Hepatocyte (in vitro differentiated cells): ENCODE measurements around the gene UNC5A. TPM values are rescaled to one million over a fixed set of nuclear protein-coding genes. Genes with fewer than 3 reads are reported as not detected.
A peak's percentile ranks its signal among the peaks of the same experiment; 100 is the strongest.

ENCODE experiments used
- DNase-seq: peaks from one replicate; pipeline ENCODE4 v3.0.0-alpha.2; 2016; ENCODE audit warnings: low spot score
- H2AFZ ChIP-seq: fragments of 200-600 bp; sonication (generic); 2 replicates; pipeline ENCODE4 v1.6.0; 2016; ENCODE audit warnings: antibody characterized with exemption, mild to moderate bottlenecking
- H3K27ac ChIP-seq: fragments of 200-600 bp; sonication (generic); 2 replicates; pipeline ENCODE4 v1.5.1; 2016; ENCODE audit warnings: mild to moderate bottlenecking
- H3K27me3 ChIP-seq: fragments of 200-600 bp; sonication (generic); 2 replicates; pipeline ENCODE4 v1.6.1; 2016
- H3K36me3 ChIP-seq: fragments of 200-600 bp; sonication (generic); replicated peaks from 2 replicates; pipeline ENCODE4 v1.5.1; 2016; ENCODE audit warnings: low read depth; ENCODE audit not compliant: insufficient read depth
- H3K4me1 ChIP-seq: fragments of 200-600 bp; sonication (generic); 2 replicates; pipeline ENCODE4 v1.5.1; 2016; ENCODE audit warnings: mild to moderate bottlenecking, moderate library complexity; ENCODE audit not compliant: insufficient read depth
- H3K4me2 ChIP-seq: fragments of 200-600 bp; sonication (generic); 2 replicates; pipeline ENCODE4 v1.6.0; 2016
- H3K4me3 ChIP-seq: fragments of 200-600 bp; sonication (generic); 2 replicates; pipeline ENCODE4 v1.5.1; 2016; ENCODE audit warnings: mild to moderate bottlenecking
- H3K79me2 ChIP-seq: fragments of 200-600 bp; sonication (generic); 2 replicates; pipeline ENCODE4 v1.6.0; 2017; ENCODE audit warnings: mild to moderate bottlenecking
- H3K9me2 ChIP-seq: fragments of 200-600 bp; sonication (generic); replicated peaks from 2 replicates; pipeline ENCODE4 v1.6.0; 2017; ENCODE audit warnings: mild to moderate bottlenecking; ENCODE audit not compliant: insufficient read depth
- H3K9me3 ChIP-seq: fragments of 200-600 bp; sonication (generic); 2 replicates; pipeline ENCODE4 v1.5.1; 2016; ENCODE audit warnings: low read depth, mild to moderate bottlenecking
- H4K20me1 ChIP-seq: fragments of 200-600 bp; sonication (generic); 2 replicates; pipeline ENCODE4 v1.6.0; 2016; ENCODE audit warnings: mild to moderate bottlenecking; ENCODE audit not compliant: insufficient read depth, poor library complexity, severe bottlenecking
- CTCF ChIP-seq: fragments of 200-600 bp; sonication (generic); IDR thresholded peaks from 2 replicates; pipeline ENCODE4 v1.5.1; 2016; ENCODE audit warnings: antibody characterized with exemption, mild to moderate bottlenecking; ENCODE audit not compliant: poor library complexity
- EZH2 ChIP-seq: fragments of 200-600 bp; sonication (generic); IDR thresholded peaks from 2 replicates; pipeline ENCODE4 v1.6.1; 2016; ENCODE audit warnings: antibody characterized with exemption, mild to moderate bottlenecking, borderline replicate concordance
- EZH2phosphoT487 ChIP-seq: fragments of 200-600 bp; sonication (generic); IDR thresholded peaks from one replicate; pipeline ENCODE4 v1.6.1; 2018; ENCODE audit warnings: antibody characterized with exemption, mild to moderate bottlenecking, low read depth, moderate library complexity; ENCODE audit not compliant: unreplicated experiment, severe bottlenecking
- WGBS: methylation state at CpG from one replicate; pipeline ENCODE4 v1.1.6; 2016; ENCODE audit warnings: low lambda C conversion rate; ENCODE audit errors: missing lambda C conversion rate; 5-methylcytosine and 5-hydroxymethylcytosine counted together
- polyA plus RNA-seq: library from polyadenylated mRNA; unstranded; fragments of >200 nt; fragmentation: Nextera tagmentation; extraction: Ambion mirVana; gene quantifications from 2 replicates; pipeline ENCODE4 v1.2.1, GENCODE V29; 2016
- total RNA-seq: library from RNA; depleted of rRNA; stranded (reverse); fragments of >200 nt; gene quantifications from 2 replicates; pipeline ENCODE4 v1.2.3, GENCODE V29; 2014

UNC5A gene
- total and polyA plus RNA-seq, 2 experiments from 2014 or later: 0.10 to 1.1 TPM

GRCh38 chr5:176817841-176818377 is 7.5 kb downstream of the UNC5A start:
- WGBS: 3% methylated on average over 14 of the region's 55 CpGs
- peaks cover 9% of the 10 kb centered on the region for H3K4me1 ChIP-seq
- H3K4me3 ChIP-seq: peak overlapping the region; percentile 42
- no peaks in the 10 kb centered on the region for H4K20me1 ChIP-seq
- H3K9me2 ChIP-seq: no peaks in the 10 kb centered on the region
- peak overlapping the region; percentile 96 for H3K4me2 ChIP-seq
- TF ChIP-seq CTCF (peak; percentile 40), EZH2phosphoT487 (no peak), EZH2 (no peak)
- no peaks in the 10 kb centered on the region for H3K79me2 ChIP-seq
- H3K27ac ChIP-seq: no peak overlapping the region
- H2AFZ ChIP-seq: no peak overlapping the region
- peaks cover 46% of the 10 kb centered on the region for H3K27me3 ChIP-seq
- peak; percentile 58 for DNase-seq
- no peaks in the 10 kb centered on the region for H3K36me3 ChIP-seq
- no peaks in the 10 kb centered on the region for H3K9me3 ChIP-seq

- no peak for DNase-seq
- H2AFZ ChIP-seq: no peak overlapping the region
These were observed 8.2 kb downstream of the UNC5A start for GRCh38 chr5:176818391-176819098.

GRCh38 chr5:176819476-176819875 is 9.1 kb downstream of the UNC5A start:
- H3K4me1 ChIP-seq: peaks cover 9% of the 10 kb centered on the region
- H3K27ac ChIP-seq: no peak overlapping the region
- no peaks in the 10 kb centered on the region for H4K20me1 ChIP-seq
- H3K36me3 ChIP-seq: no peaks in the 10 kb centered on the region
- H3K9me2 ChIP-seq: no peaks in the 10 kb centered on the region
- H3K79me2 ChIP-seq: no peaks in the 10 kb centered on the region
- TF ChIP-seq EZH2phosphoT487 (no peak), CTCF (no peak), EZH2 (no peak)
- H2AFZ ChIP-seq: no peak overlapping the region
- H3K4me3 ChIP-seq: no peak overlapping the region
- no peak for DNase-seq
- H3K4me2 ChIP-seq: no peak overlapping the region
- 87% methylated on average over 5 of the region's 5 CpGs for WGBS
- no peaks in the 10 kb centered on the region for H3K9me3 ChIP-seq
- peaks cover 43% of the 10 kb centered on the region for H3K27me3 ChIP-seq

More at GRCh38 chr5:176818391-176819098, 8.2 kb downstream of the UNC5A start:
- no peaks in the 10 kb centered on the region for H3K36me3 ChIP-seq
- no peak overlapping the region for H3K27ac ChIP-seq
- H3K9me2 ChIP-seq: no peaks in the 10 kb centered on the region
- H3K4me1 ChIP-seq: peaks cover 9% of the 10 kb centered on the region
- H3K4me2 ChIP-seq: peak overlapping the region; percentile 96
- no peaks in the 10 kb centered on the region for H3K79me2 ChIP-seq
- no peak overlapping the region for H3K4me3 ChIP-seq
- 56% methylated on average over 12 of the region's 12 CpGs for whole genome bisulfite sequencing
- H4K20me1 ChIP-seq: no peaks in the 10 kb centered on the region
- peaks cover 43% of the 10 kb centered on the region for H3K27me3 ChIP-seq
- no peaks in the 10 kb centered on the region for H3K9me3 ChIP-seq
- TF ChIP-seq EZH2 (no peak), CTCF (no peak), EZH2phosphoT487 (no peak)
